DMS 273 treated with DMSO at 0.1 percent for 48 hours (cell line): ENCODE measurements around the gene TNRC6C.
"Not testable (repeated sequence)": the region's sequence is repeated elsewhere in the genome, so short reads cannot be mapped to it uniquely, and the experiment has no call there.

Experiments used
- DNase-seq: peaks from one replicate; lab custom pipeline; 2025; lab: John Stamatoyannopoulos, UW

Gene TNRC6C

GRCh38 chr17:77963441-77963840 is 4.9 kb downstream of the TNRC6C start:
- DNase-seq, result no peak

DNA sequence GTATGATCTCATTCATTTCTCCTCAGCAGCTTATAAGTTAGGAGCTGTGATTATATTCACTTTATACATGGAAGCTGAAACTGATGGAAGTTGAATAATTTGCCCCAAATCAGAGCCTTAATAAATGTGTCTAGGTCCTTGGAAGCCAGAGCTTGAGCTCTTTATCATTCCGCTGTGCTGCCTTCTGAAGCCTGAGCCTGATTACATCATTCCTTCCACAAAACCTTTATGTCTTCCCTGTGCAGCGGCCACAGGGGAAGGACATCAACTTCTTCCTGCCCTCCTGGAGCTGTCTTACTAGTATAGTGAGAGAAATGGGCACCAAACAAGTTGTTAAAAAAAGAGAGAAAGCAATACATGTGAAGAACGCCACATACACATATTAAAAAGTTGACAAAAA is 6.8 kb downstream of the TNRC6C start:
- no peak for DNase-seq

GRCh38 chr17:77966476-77966875 is 8.0 kb downstream of the TNRC6C start:
- DNase-seq, result no peak

DNA sequence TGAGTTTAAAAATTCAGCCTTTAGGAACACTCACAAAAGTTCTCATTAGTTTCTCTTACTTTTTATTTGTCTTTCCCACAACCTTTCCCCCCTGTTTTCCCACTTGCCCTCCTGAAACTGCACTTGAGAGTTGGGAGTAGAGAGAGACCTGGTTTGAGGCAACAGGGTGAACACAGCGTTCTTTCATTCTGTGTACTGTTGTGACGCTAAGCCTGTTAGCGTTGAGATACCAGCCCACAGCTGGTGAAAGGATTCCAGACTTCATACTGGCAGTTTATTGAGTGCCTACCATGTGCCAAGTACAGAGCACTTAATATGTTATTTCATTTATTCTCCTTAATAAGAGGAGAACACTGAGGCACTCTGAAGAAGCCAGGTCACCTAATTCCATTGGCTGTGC is 10.3 kb downstream of the TNRC6C start:
- no peak for DNase-seq

GRCh38 chr17:77972271-77972670 is 13.8 kb downstream of the TNRC6C start:
- not testable (repeated sequence) for DNase-seq

GRCh38 chr17:77973953-77974352 is 15.4 kb downstream of the TNRC6C start:
- no peak for DNase-seq

- DNase-seq, result no peak
These were observed 15.9 kb downstream of the TNRC6C start for GRCh38 chr17:77974396-77974795.

GRCh38 chr17:77982430-77982829 is 23.9 kb downstream of the TNRC6C start:
- not testable (repeated sequence) for DNase-seq

DNA sequence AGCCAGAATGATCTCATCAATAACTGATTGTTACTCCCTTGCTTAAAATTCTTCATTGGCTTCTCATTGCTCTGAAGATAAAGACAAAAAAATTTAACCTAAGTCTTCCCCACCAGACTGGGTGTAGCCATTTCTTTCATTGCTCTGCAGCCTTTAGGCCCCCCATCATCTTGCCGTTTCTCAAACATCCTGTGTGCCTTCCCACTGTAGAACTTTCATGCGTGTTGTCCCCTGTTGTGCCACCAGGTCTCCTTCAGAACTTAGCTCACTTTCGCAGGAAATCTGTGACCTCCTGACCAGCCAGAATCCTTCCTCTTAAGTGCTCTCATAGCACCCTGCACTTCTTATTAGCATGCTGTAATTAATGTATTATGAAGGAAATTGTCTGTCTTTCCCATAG is 31.8 kb downstream of the TNRC6C start:
- no peak for DNase-seq

- not testable (repeated sequence) for DNase-seq
These were observed 35.2 kb downstream of the TNRC6C start for GRCh38 chr17:77993735-77994134.

DNA sequence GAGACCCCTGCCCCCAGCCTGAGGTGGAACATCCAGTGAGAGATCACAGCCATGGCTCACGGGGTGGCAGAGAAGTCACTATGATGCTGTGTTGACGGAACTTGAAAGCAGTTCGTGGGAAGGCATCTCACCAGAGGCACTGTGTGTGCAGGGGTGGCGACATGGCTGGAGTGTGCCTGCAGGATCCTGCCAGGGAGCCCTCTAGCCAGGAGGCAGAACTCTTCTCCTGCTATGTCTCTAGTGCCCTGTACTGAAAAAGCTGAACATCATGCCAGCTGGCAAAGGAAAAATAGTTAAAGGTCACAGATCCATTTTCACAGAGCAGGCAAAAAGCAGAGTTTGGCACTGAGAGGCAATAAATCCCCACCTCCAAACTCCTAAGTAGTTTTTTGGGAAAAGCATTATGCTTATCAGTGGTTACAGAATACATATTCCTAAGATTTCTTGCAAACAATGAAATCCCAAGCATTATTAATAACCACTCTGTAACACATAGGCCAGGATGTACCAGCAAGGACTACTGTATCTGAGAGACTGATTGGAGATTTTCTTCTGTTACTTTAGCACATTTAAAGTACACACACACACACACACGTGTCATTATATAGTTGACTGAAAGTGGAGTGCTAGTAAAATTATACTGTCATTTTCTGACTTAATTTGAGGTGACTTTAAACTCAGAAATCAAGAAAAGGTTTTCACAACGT is 36.8 kb downstream of the TNRC6C start:
- DNase-seq, result no peak

DNA sequence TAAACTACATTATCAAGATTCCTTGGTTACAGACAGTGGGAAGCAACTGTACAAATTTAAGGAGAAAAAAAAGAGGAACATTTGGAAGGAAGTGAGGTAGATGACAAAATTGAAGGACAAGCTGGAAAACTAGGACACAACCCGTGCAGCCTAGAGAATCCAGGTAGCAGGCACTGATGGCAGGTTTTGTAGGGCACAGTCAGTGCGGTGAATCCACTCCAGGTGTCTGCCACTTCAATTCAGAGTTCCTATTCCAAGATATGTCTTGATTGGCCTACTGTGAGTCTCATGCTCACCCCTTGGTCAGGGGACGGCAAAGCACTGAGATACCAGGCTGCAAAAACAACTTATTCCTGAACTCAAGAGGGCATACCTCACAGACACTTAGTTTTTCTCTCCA is 37.8 kb downstream of the TNRC6C start:
- no peak for DNase-seq

GRCh38 chr17:77999413-78000173 is 41.1 kb downstream of the TNRC6C start:
- DNase-seq, result no peak

GRCh38 chr17:78000341-78000740 is 41.8 kb downstream of the TNRC6C start:
- no peak for DNase-seq

DNA sequence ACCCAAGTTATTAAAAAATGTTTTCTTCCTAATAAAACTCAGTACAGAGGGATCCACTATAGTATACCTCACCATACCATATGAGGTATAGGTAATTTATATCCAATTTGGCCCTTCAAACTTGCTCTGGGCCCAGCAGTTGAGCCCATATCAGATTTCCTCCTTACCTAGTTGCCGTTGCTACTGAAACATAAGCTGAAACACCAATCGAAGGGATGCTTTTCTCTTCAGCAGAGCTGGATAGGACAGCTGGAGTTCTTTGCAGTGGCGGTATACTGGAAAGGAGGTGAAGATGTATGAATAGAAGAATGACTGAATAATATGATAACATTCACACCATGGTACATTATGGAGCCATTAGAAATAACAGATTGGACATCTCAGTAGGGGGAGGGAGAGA is 42.7 kb downstream of the TNRC6C start:
- peak; percentile 10 for DNase-seq

DNA sequence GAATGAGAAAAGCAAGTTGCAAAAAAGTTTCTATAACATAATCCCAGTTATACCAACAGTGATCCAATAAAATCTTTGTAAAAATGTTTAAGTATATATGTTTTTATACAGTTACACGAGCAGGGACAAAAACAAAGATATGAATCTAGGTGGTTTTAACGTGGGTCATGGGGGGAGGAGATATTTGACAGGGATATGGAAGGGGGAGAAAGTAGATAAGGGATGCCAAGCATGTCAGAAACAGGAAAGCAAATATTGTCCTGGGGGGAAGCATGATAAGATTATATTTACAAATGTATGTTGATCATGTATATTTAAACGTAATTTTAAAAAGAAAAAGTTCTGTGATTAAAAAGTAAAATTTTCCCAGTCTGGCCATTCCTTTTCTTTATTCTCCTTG is 43.1 kb downstream of the TNRC6C start:
- DNase-seq, result no peak

- no peak for DNase-seq
These were observed 43.7 kb downstream of the TNRC6C start for GRCh38 chr17:78002166-78002565.

DNA sequence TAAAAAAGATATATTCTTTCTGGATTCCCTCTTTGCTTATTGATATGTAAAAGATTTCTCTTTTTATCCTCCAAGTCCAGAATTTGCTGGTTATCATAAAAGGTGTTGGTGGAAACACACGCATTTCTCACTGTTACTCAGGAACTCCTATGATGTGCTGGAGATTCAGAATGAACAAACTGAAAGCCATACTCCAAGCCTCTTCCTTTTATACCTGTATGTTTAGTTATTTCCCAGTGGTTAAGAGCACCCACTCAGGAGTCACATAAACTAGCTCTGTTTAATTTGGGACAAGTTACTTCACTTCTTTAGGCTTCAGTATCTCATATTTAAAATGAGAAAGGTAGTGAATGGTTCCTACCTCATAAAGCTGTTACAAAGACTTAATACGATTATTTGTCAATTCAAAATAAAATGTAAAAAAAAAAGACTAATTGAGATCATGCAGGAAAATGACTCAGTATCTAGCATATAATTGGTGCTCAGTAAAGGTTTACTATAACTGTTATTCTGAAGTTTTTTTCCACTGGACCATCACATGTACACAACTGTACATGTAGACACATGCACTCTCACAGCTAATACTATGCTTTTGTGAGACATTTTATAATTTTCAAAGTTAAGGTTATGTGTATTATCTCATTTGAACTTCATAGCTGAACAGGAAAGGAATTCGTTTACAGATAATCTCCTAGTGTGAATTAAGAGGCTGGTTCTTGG is 47.1 kb downstream of the TNRC6C start:
- no peak for DNase-seq

GRCh38 chr17:78006338-78006737 is 47.8 kb downstream of the TNRC6C start:
- no peak for DNase-seq

GRCh38 chr17:78007647-78008046 is 49.1 kb downstream of the TNRC6C start:
- no peak for DNase-seq

GRCh38 chr17:78010759-78011158 is 52.3 kb downstream of the TNRC6C start:
- no peak for DNase-seq

GRCh38 chr17:78012428-78012827 is 53.9 kb downstream of the TNRC6C start:
- DNase-seq, result no peak
